ENCODE results near the gene NEFH. TPM values are rescaled to one million over a fixed set of nuclear protein-coding genes. Genes with fewer than 3 reads are reported as not detected.

NEFH gene
- total RNA-seq, 1 donor from 2014 or later: 8.4 TPM

DNA sequence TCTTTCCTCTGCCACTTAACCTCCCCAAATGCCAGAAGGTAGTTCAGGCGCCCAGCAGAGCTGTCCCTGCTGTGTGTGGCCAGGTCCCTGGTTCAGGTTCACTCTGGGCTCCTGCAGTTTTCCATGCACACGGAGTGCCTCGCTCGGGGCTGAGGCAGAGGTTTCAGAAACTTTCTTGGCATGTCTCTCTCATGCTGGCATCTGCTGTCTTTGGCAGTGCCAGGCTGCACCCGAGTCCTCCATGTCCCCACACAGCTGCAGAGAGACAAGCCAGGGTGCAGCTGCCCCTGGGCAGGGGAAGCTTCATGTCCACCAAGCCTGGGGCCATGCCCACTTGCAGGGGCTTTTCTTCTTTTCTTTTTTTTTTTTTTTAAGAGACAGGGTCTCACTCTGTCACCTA is 7.0 kb upstream of the NEFH start:
- H3K36me3 Mint-ChIP-seq (ENCODE audit: low read depth): no peaks in the 10 kb centered on the region
- no peak overlapping the region for H3K27ac Mint-ChIP-seq
- no peaks in the 10 kb centered on the region for H3K9me3 Mint-ChIP-seq
- no peak overlapping the region for H3K4me3 Mint-ChIP-seq
- H3K27me3 Mint-ChIP-seq (ENCODE audit: insufficient read depth): peaks cover 17% of the 10 kb centered on the region
- DNase-seq (ENCODE audit: low spot score): no peak
- H3K4me1 Mint-ChIP-seq (ENCODE audit: low read depth): peaks cover 6% of the 10 kb centered on the region
- intact Hi-C loops (cut with micrococcal nuclease): loop anchor here (5.0 kb wide), 1 partner anchor 56 kb away; no protein-coding TSS in a partner anchor

- intact Hi-C loops (cut with micrococcal nuclease): no loop called here
- no peaks in the 10 kb centered on the region for H3K9me3 Mint-ChIP-seq
- DNase-seq (ENCODE audit: low spot score): no peak
- no peak overlapping the region for H3K27ac Mint-ChIP-seq
- H3K36me3 Mint-ChIP-seq (ENCODE audit: low read depth): no peaks in the 10 kb centered on the region
- no peak overlapping the region for H3K4me3 Mint-ChIP-seq
- peaks cover 6% of the 10 kb centered on the region for H3K4me1 Mint-ChIP-seq (ENCODE audit: low read depth)
- H3K27me3 Mint-ChIP-seq (ENCODE audit: insufficient read depth): peaks cover 26% of the 10 kb centered on the region
Observed at GRCh38 chr22:29475550-29475949, 4.5 kb upstream of the NEFH start.

GRCh38 chr22:29476116-29476515 is 3.9 kb upstream of the NEFH start:
- H3K36me3 Mint-ChIP-seq (ENCODE audit: low read depth): no peaks in the 10 kb centered on the region
- H3K27ac Mint-ChIP-seq: peak overlapping the region; percentile 38
- intact Hi-C loops (cut with micrococcal nuclease): no loop called here
- H3K4me3 Mint-ChIP-seq: no peak overlapping the region
- no peak for DNase-seq (ENCODE audit: low spot score)
- peaks cover 26% of the 10 kb centered on the region for H3K27me3 Mint-ChIP-seq (ENCODE audit: insufficient read depth)
- no peaks in the 10 kb centered on the region for H3K9me3 Mint-ChIP-seq
- peaks cover 6% of the 10 kb centered on the region for H3K4me1 Mint-ChIP-seq (ENCODE audit: low read depth)

DNA sequence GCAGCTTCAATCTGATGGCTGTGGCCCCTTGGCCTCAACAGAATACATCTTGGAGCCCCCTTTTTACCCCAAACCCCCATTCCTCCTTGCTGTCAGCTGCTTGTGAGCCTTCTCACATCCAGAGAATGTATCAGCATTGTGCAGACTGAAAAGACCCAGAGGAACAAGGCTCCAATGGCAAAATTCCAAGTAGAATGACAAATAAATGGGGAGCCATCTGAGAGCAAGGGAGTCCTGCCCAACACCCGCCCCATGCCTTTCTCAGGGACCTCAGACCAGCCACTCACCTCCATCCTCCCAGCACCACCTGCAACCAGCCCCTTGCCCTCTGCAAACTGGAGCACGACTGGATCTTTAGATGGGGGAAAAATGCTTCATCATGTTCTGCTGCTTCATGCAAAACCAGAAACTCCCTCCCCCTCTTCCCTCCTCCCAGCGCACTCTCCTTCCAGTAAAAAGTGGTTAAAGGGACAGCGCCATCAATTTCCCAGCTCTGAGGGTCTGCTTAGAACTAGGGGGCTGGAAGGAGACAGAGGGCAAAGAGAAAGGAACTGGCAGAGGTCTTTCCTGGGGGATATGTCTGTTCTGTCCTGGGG is 2.2 kb upstream of the NEFH start:
- H3K36me3 Mint-ChIP-seq (ENCODE audit: low read depth): no peaks in the 10 kb centered on the region

GRCh38 chr22:29478326-29479276 is 1.4 kb upstream of the NEFH start:
- intact Hi-C loops (cut with micrococcal nuclease): no loop called here
- Mint-ChIP-seq H3K27ac (no peak overlapping the region), H3K4me1 (ENCODE audit: low read depth) (peaks cover 11% of the 10 kb centered on the region), H3K36me3 (ENCODE audit: low read depth) (no peaks in the 10 kb centered on the region), H3K4me3 (no peak overlapping the region), H3K9me3 (no peaks in the 10 kb centered on the region), H3K27me3 (ENCODE audit: insufficient read depth) (peaks cover 41% of the 10 kb centered on the region)
- DNase-seq (ENCODE audit: low spot score): peak; percentile 21

More for the DNA sequence above, 2.2 kb upstream of the NEFH start:
- H3K9me3 Mint-ChIP-seq: no peaks in the 10 kb centered on the region
- H3K4me1 Mint-ChIP-seq (ENCODE audit: low read depth): peaks cover 11% of the 10 kb centered on the region
- no peak for DNase-seq (ENCODE audit: low spot score)
- H3K27ac Mint-ChIP-seq: no peak overlapping the region
- intact Hi-C loops (cut with micrococcal nuclease): no loop called here
- peaks cover 40% of the 10 kb centered on the region for H3K27me3 Mint-ChIP-seq (ENCODE audit: insufficient read depth)
- H3K4me3 Mint-ChIP-seq: no peak overlapping the region

GRCh38 chr22:29480262-29480511 is 169 bp downstream of the NEFH start:
- Mint-ChIP-seq H3K27ac (no peak overlapping the region), H3K4me3 (no peak overlapping the region)

DNA sequence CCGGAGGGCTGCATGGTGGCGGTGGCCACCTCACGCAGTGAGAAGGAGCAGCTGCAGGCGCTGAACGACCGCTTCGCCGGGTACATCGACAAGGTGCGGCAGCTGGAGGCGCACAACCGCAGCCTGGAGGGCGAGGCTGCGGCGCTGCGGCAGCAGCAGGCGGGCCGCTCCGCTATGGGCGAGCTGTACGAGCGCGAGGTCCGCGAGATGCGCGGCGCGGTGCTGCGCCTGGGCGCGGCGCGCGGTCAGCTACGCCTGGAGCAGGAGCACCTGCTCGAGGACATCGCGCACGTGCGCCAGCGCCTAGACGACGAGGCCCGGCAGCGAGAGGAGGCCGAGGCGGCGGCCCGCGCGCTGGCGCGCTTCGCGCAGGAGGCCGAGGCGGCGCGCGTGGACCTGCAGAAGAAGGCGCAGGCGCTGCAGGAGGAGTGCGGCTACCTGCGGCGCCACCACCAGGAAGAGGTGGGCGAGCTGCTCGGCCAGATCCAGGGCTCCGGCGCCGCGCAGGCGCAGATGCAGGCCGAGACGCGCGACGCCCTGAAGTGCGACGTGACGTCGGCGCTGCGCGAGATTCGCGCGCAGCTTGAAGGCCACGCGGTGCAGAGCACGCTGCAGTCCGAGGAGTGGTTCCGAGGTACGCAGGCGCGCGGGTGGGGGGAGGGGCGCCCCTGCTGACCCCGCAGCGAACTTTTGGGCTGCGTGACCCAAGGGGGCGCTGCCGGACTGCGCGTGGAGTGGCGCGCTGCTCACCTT is 670 bp downstream of the NEFH start:
- intact Hi-C loops (cut with micrococcal nuclease): no loop called here
- H3K27me3 Mint-ChIP-seq (ENCODE audit: insufficient read depth): peaks cover 41% of the 10 kb centered on the region
- H3K36me3 Mint-ChIP-seq (ENCODE audit: low read depth): no peaks in the 10 kb centered on the region
- peaks cover 11% of the 10 kb centered on the region for H3K4me1 Mint-ChIP-seq (ENCODE audit: low read depth)
- no peaks in the 10 kb centered on the region for H3K9me3 Mint-ChIP-seq
- H3K4me3 Mint-ChIP-seq: peak overlapping the region; percentile 64
- H3K27ac Mint-ChIP-seq: no peak overlapping the region
- DNase-seq (ENCODE audit: low spot score): peak; percentile 38

More at GRCh38 chr22:29480262-29480511, 169 bp downstream of the NEFH start:
- no peak for DNase-seq (ENCODE audit: low spot score)
- Mint-ChIP-seq H3K9me3 (no peaks in the 10 kb centered on the region), H3K4me1 (ENCODE audit: low read depth) (peaks cover 11% of the 10 kb centered on the region), H3K27me3 (ENCODE audit: insufficient read depth) (peaks cover 41% of the 10 kb centered on the region), H3K36me3 (ENCODE audit: low read depth) (no peaks in the 10 kb centered on the region)
- intact Hi-C loops (cut with micrococcal nuclease): no loop called here

- no peak overlapping the region for H3K27ac Mint-ChIP-seq
- peak overlapping the region; percentile 64 for H3K4me3 Mint-ChIP-seq
- peaks cover 41% of the 10 kb centered on the region for H3K27me3 Mint-ChIP-seq (ENCODE audit: insufficient read depth)
Observed at GRCh38 chr22:29481265-29482000, 1.4 kb downstream of the NEFH start.

DNA sequence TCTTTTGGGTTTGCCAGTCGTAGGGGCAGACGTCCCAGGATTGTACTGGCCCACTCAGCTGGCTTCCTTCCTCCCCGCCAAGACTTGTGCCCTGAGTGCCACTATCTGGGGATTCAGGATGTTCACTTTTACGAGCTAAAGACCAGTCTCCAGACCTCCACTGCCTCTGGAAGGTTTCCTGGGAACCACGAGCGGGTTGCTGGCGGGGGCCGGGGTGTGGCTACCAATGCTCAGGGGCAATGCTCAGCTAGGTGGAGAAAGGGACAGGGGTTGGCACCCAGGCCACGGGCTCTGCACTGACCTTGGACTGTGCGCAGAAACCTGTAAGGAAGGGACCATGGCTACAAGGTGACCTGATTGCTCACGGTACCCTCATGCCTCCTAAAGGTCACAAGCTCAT is 2.2 kb downstream of the NEFH start:
- no peak overlapping the region for H3K4me3 Mint-ChIP-seq
- H3K9me3 Mint-ChIP-seq: no peaks in the 10 kb centered on the region
- no peaks in the 10 kb centered on the region for H3K36me3 Mint-ChIP-seq (ENCODE audit: low read depth)
- intact Hi-C loops (cut with micrococcal nuclease): no loop called here
- no peak overlapping the region for H3K27ac Mint-ChIP-seq
- peaks cover 11% of the 10 kb centered on the region for H3K4me1 Mint-ChIP-seq (ENCODE audit: low read depth)
- peaks cover 38% of the 10 kb centered on the region for H3K27me3 Mint-ChIP-seq (ENCODE audit: insufficient read depth)
- no peak for DNase-seq (ENCODE audit: low spot score)

More at GRCh38 chr22:29481265-29482000, 1.4 kb downstream of the NEFH start:
- peaks cover 11% of the 10 kb centered on the region for H3K4me1 Mint-ChIP-seq (ENCODE audit: low read depth)
- H3K9me3 Mint-ChIP-seq: no peaks in the 10 kb centered on the region
- H3K36me3 Mint-ChIP-seq (ENCODE audit: low read depth): no peaks in the 10 kb centered on the region
- intact Hi-C loops (cut with micrococcal nuclease): no loop called here
- no peak for DNase-seq (ENCODE audit: low spot score)

GRCh38 chr22:29482726-29483125 is 2.7 kb downstream of the NEFH start:
- no peak for DNase-seq (ENCODE audit: low spot score)
- H3K36me3 Mint-ChIP-seq (ENCODE audit: low read depth): no peaks in the 10 kb centered on the region
- H3K4me1 Mint-ChIP-seq (ENCODE audit: low read depth): peaks cover 11% of the 10 kb centered on the region
- H3K9me3 Mint-ChIP-seq: no peaks in the 10 kb centered on the region
- no peak overlapping the region for H3K27ac Mint-ChIP-seq
- H3K27me3 Mint-ChIP-seq (ENCODE audit: insufficient read depth): peaks cover 36% of the 10 kb centered on the region
- intact Hi-C loops (cut with micrococcal nuclease): no loop called here
- H3K4me3 Mint-ChIP-seq: no peak overlapping the region

GRCh38 chr22:29483254-29483653 is 3.2 kb downstream of the NEFH start:
- Mint-ChIP-seq H3K4me1 (ENCODE audit: low read depth) (peaks cover 11% of the 10 kb centered on the region), H3K9me3 (no peaks in the 10 kb centered on the region), H3K36me3 (ENCODE audit: low read depth) (no peaks in the 10 kb centered on the region), H3K27me3 (ENCODE audit: insufficient read depth) (peaks cover 31% of the 10 kb centered on the region), H3K4me3 (no peak overlapping the region), H3K27ac (no peak overlapping the region)
- intact Hi-C loops (cut with micrococcal nuclease): no loop called here
- no peak for DNase-seq (ENCODE audit: low spot score)

DNA sequence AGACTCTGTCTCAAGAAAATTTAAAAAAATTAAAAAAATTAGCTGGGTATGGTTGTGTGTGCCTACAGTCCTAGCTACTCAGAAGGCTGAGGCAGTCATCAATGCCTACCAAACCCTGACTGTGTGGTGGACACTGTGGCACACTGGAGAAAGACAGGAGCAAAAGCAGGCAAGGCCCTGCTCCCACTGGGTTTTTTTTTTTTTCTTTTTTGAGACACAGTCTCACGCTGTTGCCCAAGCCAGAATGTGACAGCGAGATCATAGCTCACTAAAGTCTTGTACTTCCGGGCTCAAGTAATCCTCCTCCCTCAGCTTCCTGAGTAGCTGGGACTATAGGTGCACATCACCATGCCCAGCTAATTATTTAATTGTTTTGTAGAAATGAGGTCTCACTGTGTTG is 4.6 kb downstream of the NEFH start:
- Mint-ChIP-seq H3K4me3 (no peak overlapping the region), H3K27ac (no peak overlapping the region), H3K27me3 (ENCODE audit: insufficient read depth) (peaks cover 21% of the 10 kb centered on the region), H3K4me1 (ENCODE audit: low read depth) (peaks cover 7% of the 10 kb centered on the region), H3K9me3 (no peaks in the 10 kb centered on the region), H3K36me3 (ENCODE audit: low read depth) (peaks cover 2% of the 10 kb centered on the region)
- no peak for DNase-seq (ENCODE audit: low spot score)
- intact Hi-C loops (cut with micrococcal nuclease): no loop called here

All from activated T-helper 1 cell treated with anti-CD3 and anti-CD28 coated beads, Interleukin-12 subunit alpha, Interleukin-12 subunit beta, Interleukin-2, Interleukin-4 antibody, amounts not matched to agents 30 ng/mL and 10 ng/mL and 1 ng/mL, durations not matched to agents 14 hours and 24 hours and 36 hours (primary cell).